GM19467 (cell line): ENCODE measurements around the gene RPL36A.

ENCODE experiments used
- ATAC-seq: cut with Tn5 transposase; IDR thresholded peaks from one replicate; pipeline ENCODE4 v1.9.1; 2021; ENCODE audit warnings: mild to moderate bottlenecking, moderate library complexity; ENCODE audit not compliant: unreplicated experiment

RPL36A gene

GRCh38 chrX:101390664-101391525, at the start of gene RPL36A:
Gene RPL36A, plus strand, starts transcription at chrX:101391011. Its CDS starts 33 bp downstream, at chrX:101391044.
- peak; percentile 80 for ATAC-seq

GRCh38 chrX:101347859-101348451, 42.9 kb upstream of the RPL36A start:
- no peak for ATAC-seq

GRCh38 chrX:101348452-101349192, 42.2 kb upstream of the RPL36A start, which contains the start of gene TIMM8A:
Gene TIMM8A, minus strand, starts transcription at chrX:101348742. Its CDS starts 78 bp downstream, at chrX:101348664.
- ATAC-seq = peak; percentile 97

- ATAC-seq = no peak
Observed at GRCh38 chrX:101349193-101349562, 41.6 kb upstream of the RPL36A start.

- no peak for ATAC-seq
Observed at GRCh38 chrX:101357166-101357795, 33.5 kb upstream of the RPL36A start.

GRCh38 chrX:101359966-101360365, 30.8 kb upstream of the RPL36A start:
- no peak for ATAC-seq

GRCh38 chrX:101360390-101360789, 30.4 kb upstream of the RPL36A start:
- ATAC-seq = no peak

GRCh38 chrX:101362116-101362515, 28.7 kb upstream of the RPL36A start:
- no peak for ATAC-seq

- ATAC-seq = no peak
Observed at GRCh38 chrX:101362757-101363156, 28.1 kb upstream of the RPL36A start.

GRCh38 chrX:101365301-101365795, 25.5 kb upstream of the RPL36A start:
- no peak for ATAC-seq

- ATAC-seq = no peak
Observed at GRCh38 chrX:101368800-101369199, 22.0 kb upstream of the RPL36A start.

GRCh38 chrX:101369687-101370086, 21.1 kb upstream of the RPL36A start:
- ATAC-seq = no peak

- no peak for ATAC-seq
Observed at GRCh38 chrX:101370888-101371504, 19.8 kb upstream of the RPL36A start.

- ATAC-seq = no peak
Observed at GRCh38 chrX:101377547-101377946, 13.3 kb upstream of the RPL36A start.

- peak; percentile 69 for ATAC-seq
Observed at GRCh38 chrX:101383679-101384205, 7.1 kb upstream of the RPL36A start.

- no peak for ATAC-seq
Observed at GRCh38 chrX:101385026-101385684, 5.7 kb upstream of the RPL36A start.

GRCh38 chrX:101385795-101386541, 4.8 kb upstream of the RPL36A start, which contains the start of gene BTK:
Gene BTK, minus strand, starts transcription at chrX:101386191. Its CDS starts 10,907 bp downstream, at chrX:101375284.
- peak; percentile 49 for ATAC-seq

GRCh38 chrX:101386542-101386885, 4.3 kb upstream of the RPL36A start:
- ATAC-seq = no peak

GRCh38 chrX:101388604-101389003, 2.2 kb upstream of the RPL36A start:
- no peak for ATAC-seq
